Stimulated activated CD8-positive, alpha-beta memory T cell treated with anti-CD3 and anti-CD28 coated beads, Interleukin-7, amount 100 ng/mL, for 4 hours (primary cell): ENCODE results near the gene S100A5.

Experiments used
- DNase-seq, 2 donors: peaks; one replicate each; pipeline ENCODE4 v3.0.0-alpha.2; 2020; ENCODE audit warnings: low read depth in 2 of 2

Gene S100A5

GRCh38 chr1:153547560-153548551 is 7.1 kb upstream of the S100A5 start:
- DNase-seq = no peak

GRCh38 chr1:153546796-153547559 is 6.2 kb upstream of the S100A5 start:
- no peak for DNase-seq

- DNase-seq = no peak
These were observed 5.6 kb upstream of the S100A5 start for GRCh38 chr1:153546371-153546770.

- peak; percentile 81 to 90 for DNase-seq
These were observed 4.6 kb upstream of the S100A5 start, which contains the start of gene S100A4 for GRCh38 chr1:153545067-153546055. Gene S100A4 (minus strand): TSS chr1:153545806. CDS start chr1:153544794, 1,012 bp downstream.

- DNase-seq = no peak
These were observed 3.8 kb upstream of the S100A5 start for GRCh38 chr1:153544453-153545066.

- DNase-seq = no peak
These were observed 3.0 kb upstream of the S100A5 start for GRCh38 chr1:153543736-153544135.

GRCh38 chr1:153542956-153543711 is 2.4 kb upstream of the S100A5 start:
- no peak for DNase-seq

GRCh38 chr1:153541641-153542590 is 1.2 kb upstream of the S100A5 start:
- no peak for DNase-seq

- DNase-seq = no peak
These were observed 1.2 kb downstream of the S100A5 start for GRCh38 chr1:153539395-153540093.

- no peak for DNase-seq
These were observed 2.4 kb downstream of the S100A5 start for GRCh38 chr1:153538315-153538821.

- no peak for DNase-seq
These were observed 3.4 kb downstream of the S100A5 start for GRCh38 chr1:153537376-153537730.

- no peak for DNase-seq
These were observed 3.9 kb downstream of the S100A5 start for GRCh38 chr1:153536671-153537375.

- peak; percentile 78 to 80 for DNase-seq
These were observed 4.6 kb downstream of the S100A5 start for GRCh38 chr1:153536012-153536670.

- DNase-seq = peak in 1 of 2 donors; percentile 21
These were observed 5.3 kb downstream of the S100A5 start, which contains the start of gene S100A6 for GRCh38 chr1:153535242-153536011. Gene S100A6 (minus strand): TSS chr1:153535991. CDS start chr1:153535339, 652 bp downstream.

- no peak for DNase-seq
These were observed 5.9 kb downstream of the S100A5 start for GRCh38 chr1:153534925-153535241.

- no peak for DNase-seq
These were observed 6.4 kb downstream of the S100A5 start for GRCh38 chr1:153534226-153534924.
